NCI-H2196 treated with DMSO at 0.1 percent for 48 hours (cell line): Measurements from ENCODE around the gene NPHS1.
"Not testable (repeated sequence)": the region's sequence is repeated elsewhere in the genome, so short reads cannot be mapped to it uniquely, and the experiment has no call there.

Experiments used
- DNase-seq: peaks from one replicate; lab custom pipeline; 2025; ENCODE audit not compliant: unreplicated experiment; lab: John Stamatoyannopoulos, UW

The NPHS1 gene, protein sequence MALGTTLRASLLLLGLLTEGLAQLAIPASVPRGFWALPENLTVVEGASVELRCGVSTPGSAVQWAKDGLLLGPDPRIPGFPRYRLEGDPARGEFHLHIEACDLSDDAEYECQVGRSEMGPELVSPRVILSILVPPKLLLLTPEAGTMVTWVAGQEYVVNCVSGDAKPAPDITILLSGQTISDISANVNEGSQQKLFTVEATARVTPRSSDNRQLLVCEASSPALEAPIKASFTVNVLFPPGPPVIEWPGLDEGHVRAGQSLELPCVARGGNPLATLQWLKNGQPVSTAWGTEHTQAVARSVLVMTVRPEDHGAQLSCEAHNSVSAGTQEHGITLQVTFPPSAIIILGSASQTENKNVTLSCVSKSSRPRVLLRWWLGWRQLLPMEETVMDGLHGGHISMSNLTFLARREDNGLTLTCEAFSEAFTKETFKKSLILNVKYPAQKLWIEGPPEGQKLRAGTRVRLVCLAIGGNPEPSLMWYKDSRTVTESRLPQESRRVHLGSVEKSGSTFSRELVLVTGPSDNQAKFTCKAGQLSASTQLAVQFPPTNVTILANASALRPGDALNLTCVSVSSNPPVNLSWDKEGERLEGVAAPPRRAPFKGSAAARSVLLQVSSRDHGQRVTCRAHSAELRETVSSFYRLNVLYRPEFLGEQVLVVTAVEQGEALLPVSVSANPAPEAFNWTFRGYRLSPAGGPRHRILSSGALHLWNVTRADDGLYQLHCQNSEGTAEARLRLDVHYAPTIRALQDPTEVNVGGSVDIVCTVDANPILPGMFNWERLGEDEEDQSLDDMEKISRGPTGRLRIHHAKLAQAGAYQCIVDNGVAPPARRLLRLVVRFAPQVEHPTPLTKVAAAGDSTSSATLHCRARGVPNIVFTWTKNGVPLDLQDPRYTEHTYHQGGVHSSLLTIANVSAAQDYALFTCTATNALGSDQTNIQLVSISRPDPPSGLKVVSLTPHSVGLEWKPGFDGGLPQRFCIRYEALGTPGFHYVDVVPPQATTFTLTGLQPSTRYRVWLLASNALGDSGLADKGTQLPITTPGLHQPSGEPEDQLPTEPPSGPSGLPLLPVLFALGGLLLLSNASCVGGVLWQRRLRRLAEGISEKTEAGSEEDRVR (N-terminal part only)

DNA sequence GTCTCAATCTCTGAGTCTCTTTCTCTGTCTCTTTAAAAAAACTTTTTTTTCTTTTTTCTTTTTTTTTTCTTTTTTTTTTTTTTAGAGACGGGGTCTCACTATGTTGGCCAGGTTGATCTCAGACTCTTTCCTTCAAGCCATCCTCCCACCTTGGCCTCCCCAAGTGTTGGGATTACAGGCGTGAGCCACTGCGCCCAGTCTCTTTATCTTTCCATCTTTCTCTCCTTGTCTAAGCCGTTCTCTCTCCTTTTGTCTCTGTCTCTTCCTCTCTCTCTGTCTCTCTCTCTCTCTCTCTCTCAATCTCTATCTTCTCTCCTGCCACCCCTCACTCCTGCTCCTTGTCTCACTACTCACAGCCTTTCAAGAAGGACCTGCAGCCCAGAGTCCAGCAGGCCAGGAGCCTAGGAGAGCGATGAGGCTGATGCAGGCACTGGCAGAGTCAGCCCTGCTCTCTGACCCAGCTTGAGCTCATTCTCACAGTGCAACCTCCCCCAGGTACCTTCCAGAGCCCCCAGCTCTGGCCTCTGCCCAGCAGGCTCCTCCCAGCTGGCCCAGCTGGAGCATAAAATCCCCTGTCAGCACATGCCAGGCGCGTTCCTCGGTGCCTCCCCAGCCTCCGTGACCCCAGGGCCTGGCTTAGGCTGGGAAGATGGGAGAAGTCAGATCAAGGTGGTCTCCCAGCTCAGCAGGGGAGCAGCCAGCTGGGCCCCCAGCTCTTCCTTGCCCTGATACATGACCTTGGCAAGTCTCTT is at the start of gene NPHS1:
Gene NPHS1, minus strand, starts transcription at position 476 of the 752 bp plus-strand sequence. CDS start 667 bp downstream, outside the sequence.
- no peak for DNase-seq

GRCh38 chr19:35901055-35901644 is 48.8 kb upstream of the NPHS1 start:
- DNase-seq, result no peak

DNA sequence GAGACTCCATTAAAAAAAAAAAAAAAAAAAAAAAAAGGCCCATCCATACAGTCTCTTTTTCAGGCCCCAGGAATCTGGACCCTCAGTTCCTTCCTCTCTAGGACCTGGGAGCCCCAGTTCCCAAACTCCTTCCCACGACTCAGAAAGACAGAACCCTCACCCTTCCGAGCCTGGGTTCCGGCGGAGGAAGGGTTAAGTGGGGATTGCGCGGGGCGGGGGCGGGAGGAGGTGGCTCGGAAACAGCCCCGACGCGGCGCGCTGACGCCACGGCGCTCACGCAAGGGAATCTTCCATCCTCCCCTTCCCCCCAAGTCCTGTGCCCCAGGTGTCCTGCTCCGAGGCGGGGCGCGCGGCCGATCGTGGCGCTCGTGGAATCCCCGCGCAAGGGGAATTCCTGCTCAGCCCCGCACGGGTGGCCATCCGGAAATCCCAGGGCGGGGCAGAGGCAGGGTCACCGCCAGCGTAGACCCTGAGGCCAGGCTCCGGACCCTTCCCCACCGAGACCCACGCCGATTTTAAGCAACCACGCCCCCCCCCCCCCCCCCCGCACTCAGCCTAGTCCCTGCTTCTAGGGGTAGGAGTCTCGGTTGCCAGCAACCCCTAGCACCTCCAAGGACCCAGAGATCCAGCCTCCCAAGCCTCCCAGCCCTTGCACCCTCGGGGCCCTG is 47.4 kb upstream of the NPHS1 start:
- DNase-seq, result peak; percentile 63

GRCh38 chr19:35898499-35898809 is 46.1 kb upstream of the NPHS1 start:
- DNase-seq, result no peak

- no peak for DNase-seq
Measured at GRCh38 chr19:35897706-35898451, 45.6 kb upstream of the NPHS1 start.

DNA sequence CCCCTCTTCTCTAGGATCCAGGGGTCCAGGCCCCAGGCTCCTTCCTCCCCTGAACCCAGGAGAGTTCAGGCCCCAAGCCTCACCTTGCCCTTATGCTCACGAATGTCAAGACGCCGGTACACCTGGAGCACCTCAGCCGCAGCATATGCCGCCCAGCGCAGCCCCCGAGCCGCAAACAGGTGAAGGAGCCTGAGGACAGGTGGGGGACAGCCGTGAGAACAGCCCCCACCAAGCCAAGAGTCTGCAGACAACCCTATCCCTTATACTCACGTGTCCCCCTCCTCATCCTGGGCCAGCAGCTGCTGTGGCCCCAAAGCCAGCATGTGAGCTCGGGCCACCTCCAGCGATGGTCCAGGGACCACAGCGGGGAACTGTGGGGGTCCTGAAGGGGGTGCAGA is 44.3 kb upstream of the NPHS1 start:
- DNase-seq, result no peak

- DNase-seq, result no peak
Measured at GRCh38 chr19:35895911-35896642, 43.8 kb upstream of the NPHS1 start.

DNA sequence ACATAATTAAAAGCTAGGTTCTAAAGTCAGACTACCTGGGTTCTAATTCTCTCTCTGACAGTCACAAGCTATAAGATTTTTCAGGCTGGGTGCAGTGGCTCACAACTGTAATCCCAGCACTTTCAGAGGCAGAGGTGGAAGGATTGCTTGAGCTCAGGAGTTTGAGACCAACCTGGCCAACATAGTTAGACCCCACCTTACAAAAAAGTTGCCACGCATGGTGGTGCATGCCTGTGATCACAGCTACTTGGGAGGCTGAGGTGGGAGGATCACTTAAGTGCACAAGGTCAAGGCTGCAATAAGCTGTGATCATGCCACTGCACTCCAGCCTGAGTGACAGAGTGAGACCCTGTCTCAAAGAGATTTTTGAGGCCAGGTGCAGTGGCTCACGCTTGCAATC is 42.0 kb upstream of the NPHS1 start:
- DNase-seq, result no peak

- DNase-seq, result not testable (repeated sequence)
Measured at GRCh38 chr19:35891819-35892218, 39.5 kb upstream of the NPHS1 start.

DNA sequence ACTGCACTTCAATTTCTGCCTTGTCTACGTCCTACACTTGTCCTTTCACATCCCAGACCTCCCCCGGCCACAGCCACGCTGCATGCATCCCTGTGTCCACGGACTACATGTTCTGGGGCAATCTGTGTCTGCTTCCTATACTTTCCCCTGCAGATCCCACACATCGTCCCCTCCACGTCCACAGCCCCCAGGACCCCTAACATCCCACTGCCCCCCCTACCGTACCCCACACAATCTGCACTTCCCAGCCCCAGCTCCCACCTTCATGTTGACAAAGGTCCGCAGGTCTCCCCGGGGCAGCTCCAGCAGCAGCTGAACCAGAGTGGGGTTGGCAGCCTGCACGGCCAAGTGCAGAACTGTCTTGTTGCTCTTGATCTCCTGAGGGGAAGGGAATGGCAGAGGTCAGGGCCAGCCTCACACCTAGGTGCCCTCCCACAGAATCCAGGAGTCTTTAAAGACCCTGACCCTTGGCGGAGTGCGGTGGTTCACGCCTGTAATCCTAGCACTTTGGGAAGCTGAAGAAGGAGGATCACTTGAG is 37.9 kb upstream of the NPHS1 start:
- DNase-seq, result no peak

DNA sequence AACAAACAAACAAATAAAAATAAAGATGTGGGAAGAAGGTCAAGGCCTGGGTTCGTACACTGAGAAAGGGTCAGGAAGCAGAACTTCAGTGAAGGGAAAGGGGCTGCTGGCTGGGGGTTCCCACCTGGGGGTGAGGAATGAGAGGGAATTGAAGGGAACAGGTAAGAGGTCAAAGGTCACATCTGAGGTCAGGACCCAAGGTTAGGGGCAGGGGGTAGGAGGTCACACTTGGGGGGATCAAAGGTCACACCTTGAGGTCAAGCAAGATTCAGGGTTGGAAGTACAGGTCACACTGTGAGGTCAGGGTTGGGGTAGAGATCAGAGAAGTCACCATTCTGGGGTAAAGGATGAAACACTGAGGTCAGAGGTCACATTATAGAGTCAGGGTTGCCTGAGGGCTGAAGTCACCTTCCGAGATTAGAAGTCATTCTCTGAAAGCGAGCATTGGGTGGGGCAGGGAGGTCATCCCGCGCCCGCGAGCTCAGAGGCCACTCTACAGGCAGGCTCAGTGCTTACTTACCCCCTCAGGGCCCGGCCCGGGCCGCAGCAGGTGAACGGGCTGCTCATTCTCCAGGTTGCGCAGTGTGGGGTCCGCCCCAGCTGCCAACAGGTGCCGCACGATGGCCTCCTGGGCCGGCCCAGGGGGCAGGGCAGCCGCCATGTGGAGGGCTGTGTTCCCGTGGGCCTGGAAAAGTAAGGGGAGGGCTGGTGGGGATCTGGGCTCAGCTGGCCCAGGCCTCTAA is 37.2 kb upstream of the NPHS1 start:
- DNase-seq, result no peak

- no peak for DNase-seq
Measured at GRCh38 chr19:35888398-35888797, 36.1 kb upstream of the NPHS1 start.

DNA sequence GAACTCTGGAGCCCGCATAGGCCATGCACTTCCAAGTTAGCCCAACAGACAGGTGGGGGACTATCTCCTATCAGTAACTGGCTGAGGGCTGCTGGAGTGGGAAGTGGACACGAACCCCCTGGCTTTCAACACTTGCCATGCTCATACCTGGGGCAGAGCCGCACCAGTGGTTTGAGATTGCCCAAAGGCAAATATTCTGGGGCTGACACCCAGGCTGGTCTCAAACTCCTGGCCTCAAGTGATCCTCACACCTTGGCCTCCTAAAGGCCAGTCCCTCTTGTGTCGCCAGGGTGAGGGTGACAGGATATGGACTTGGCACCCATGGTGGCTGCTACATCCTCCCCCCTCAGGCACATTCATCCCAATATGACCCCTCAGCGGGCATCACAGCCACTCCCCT is 34.9 kb upstream of the NPHS1 start:
- DNase-seq, result no peak

- no peak for DNase-seq
Measured at GRCh38 chr19:35885904-35886303, 33.6 kb upstream of the NPHS1 start.

GRCh38 chr19:35885225-35885738 is 33.0 kb upstream of the NPHS1 start:
- no peak for DNase-seq

DNA sequence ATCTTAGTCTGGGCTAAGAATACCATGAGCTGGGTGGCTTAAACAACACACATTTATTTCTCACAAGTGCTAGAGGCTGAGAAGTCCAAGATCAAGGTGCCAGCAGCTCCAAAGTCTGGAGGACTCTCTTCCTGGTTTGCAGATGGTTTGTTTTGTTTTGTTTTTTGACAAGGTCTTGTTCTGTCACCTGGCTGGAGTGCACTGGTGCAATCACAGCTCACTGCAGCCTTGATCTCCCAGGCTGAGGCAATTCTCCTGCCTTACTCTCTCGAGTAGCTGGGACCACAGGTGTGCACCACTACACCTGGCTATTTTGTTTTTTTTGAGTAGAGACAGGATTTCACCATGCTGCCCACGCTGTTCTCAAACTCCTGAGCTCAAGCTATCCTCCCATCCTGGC is 31.6 kb upstream of the NPHS1 start:
- no peak for DNase-seq

- DNase-seq, result peak; percentile 55
Measured at GRCh38 chr19:35882114-35882832, 30.0 kb upstream of the NPHS1 start.
